GM23338 (cell line): ENCODE data around the gene ANKZF1.

ENCODE experiments used
- CREB1 ChIP-seq: fragments of 250-450 bp; sonication (Bioruptor Pico); IDR thresholded peaks from 2 replicates; pipeline ENCODE4 v1.5.0; 2020; ENCODE audit warnings: low read depth, mild to moderate bottlenecking, moderate library complexity
- EZH2 ChIP-seq: fragments of 200-600 bp; sonication (generic); IDR thresholded peaks from one replicate; pipeline ENCODE4 v1.8.0; 2017; ENCODE audit warnings: antibody characterized with exemption, mild to moderate bottlenecking, low read depth; ENCODE audit not compliant: unreplicated experiment
- EZH2phosphoT487 ChIP-seq: fragments of 200-600 bp; sonication (generic); IDR thresholded peaks from one replicate; pipeline ENCODE4 v1.8.1; 2018; ENCODE audit warnings: antibody characterized with exemption; ENCODE audit not compliant: unreplicated experiment
- ZNF114 ChIP-seq: fragments of 250-450 bp; sonication (Bioruptor Pico); IDR thresholded peaks from 2 replicates; pipeline ENCODE4 v1.5.0; 2020; ENCODE audit warnings: mild to moderate bottlenecking, moderate library complexity
- TF ChIP-seq, protein P1 (sequence below), 2 experiments: fragments of 200-600 bp in 1 of 2; sonication (generic) in 1 of 2; conservative IDR thresholded peaks; 2 replicates each; pipeline versions ENCODE4 v1.5.1 to v1.6.1; 2016 to 2017; ENCODE audit warnings: antibody characterized with exemption in 2 of 2, low read depth in 2 of 2, mild to moderate bottlenecking in 2 of 2, moderate library complexity in 1 of 2

DNA sequence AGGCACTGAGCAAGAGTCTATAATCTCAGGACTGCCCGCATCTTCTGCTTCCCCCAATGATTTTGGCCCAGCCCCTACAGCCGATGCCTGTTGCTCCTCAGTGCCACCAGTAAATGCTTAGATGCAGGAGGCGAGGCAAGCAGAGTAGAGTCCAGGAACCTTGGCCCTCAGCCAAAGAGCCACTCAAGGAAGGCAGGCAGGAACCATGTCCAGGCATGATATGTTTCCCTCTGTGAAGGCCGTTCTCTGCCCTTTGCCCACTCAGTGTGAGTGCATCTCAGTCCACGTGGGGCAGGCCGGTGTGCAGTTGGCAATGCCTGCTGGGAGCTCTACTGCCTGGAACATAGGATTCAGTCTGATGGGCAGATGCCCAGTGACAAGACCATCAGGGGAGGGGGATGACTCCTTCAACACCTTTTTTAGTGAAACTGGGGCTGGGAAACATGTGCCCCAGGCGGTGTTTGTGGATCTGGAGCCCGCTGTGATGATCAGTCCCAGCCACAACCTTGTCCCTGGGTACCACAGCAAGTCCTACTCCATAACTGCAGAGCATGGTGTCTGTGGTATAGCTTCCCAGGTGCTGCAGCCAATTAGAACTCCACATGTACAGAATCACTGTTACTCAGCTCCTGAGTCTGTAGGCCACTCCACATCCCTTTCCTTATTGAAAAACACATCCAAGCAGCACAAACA lies 39.9 kb downstream of the ANKZF1 start:
- TF ChIP-seq EZH2 (no peak), CREB1 (CRISPR knock-in tag) (no peak), EZH2phosphoT487 (no peak), ZNF114 (no peak)
- TF ChIP-seq, protein P1, sequence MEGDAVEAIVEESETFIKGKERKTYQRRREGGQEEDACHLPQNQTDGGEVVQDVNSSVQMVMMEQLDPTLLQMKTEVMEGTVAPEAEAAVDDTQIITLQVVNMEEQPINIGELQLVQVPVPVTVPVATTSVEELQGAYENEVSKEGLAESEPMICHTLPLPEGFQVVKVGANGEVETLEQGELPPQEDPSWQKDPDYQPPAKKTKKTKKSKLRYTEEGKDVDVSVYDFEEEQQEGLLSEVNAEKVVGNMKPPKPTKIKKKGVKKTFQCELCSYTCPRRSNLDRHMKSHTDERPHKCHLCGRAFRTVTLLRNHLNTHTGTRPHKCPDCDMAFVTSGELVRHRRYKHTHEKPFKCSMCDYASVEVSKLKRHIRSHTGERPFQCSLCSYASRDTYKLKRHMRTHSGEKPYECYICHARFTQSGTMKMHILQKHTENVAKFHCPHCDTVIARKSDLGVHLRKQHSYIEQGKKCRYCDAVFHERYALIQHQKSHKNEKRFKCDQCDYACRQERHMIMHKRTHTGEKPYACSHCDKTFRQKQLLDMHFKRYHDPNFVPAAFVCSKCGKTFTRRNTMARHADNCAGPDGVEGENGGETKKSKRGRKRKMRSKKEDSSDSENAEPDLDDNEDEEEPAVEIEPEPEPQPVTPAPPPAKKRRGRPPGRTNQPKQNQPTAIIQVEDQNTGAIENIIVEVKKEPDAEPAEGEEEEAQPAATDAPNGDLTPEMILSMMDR (conservative IDR thresholded peaks at IDR 0.05; ENCODE audit: low read depth in 2 of 2) = no peak
